HCT116 (cell line): ENCODE results near the gene TMEM81. TPM values are rescaled to one million over a fixed set of nuclear protein-coding genes. Genes with fewer than 3 reads are reported as not detected.

Experiments
- ATAC-seq: fragments of 200-7000 bp; cut with Tn5 transposase; 2 replicates; pipeline ENCODE4 v1.9.1; 2020; ENCODE audit warnings: mild to moderate bottlenecking, moderate library complexity
- BruUV-seq: library from RNA; stranded (reverse); fragments of 400-500 nt; replicated peaks from 2 replicates; lab custom pipeline; 2021; lab: Mats Ljungman, UMichigan
- CTCF ChIA-PET: fragments of 300-600 bp; sonication (Branson Sonifier 250); formaldehyde crosslinking; loops from one replicate; lab custom pipeline; 2021; ENCODE audit warnings: antibody characterized with exemption; lab: Charles Lee
- POLR2A ChIA-PET: fragments of 300-600, 350-600 bp; sonication (Branson Sonifier 250); formaldehyde crosslinking; loops from one replicate; lab custom pipeline; 2021; ENCODE audit warnings: antibody characterized with exemption; lab: Charles Lee
- RAD21 ChIA-PET, 2 experiments: fragments of 300-600 bp; sonication (Branson Sonifier 250); formaldehyde crosslinking; loops; one replicate each; lab custom pipeline; 2023; ENCODE audit warnings: low total read pairs in 2 of 2; ENCODE audit not compliant: uncharacterized antibody in 2 of 2, unreplicated experiment in 2 of 2, low non-redundant PET in 1 of 2; lab: Charles Lee
- DNase-seq: peaks from one replicate; pipeline ENCODE4 v3.0.0-alpha.2; 2010; ENCODE audit warnings: low read depth, low spot score
- H2AFZ ChIP-seq: fragments of 200-600 bp; shearing (Covaris generic), sonication (generic); 2 replicates; pipeline ENCODE4 v1.6.1; 2017; ENCODE audit warnings: low read depth, mixed run types, mixed read lengths, antibody characterized with exemption, low read length; ENCODE audit not compliant: poor library complexity, severe bottlenecking
- H3K27ac ChIP-seq: 2 replicates; pipeline ENCODE4 v1.5.1; 2012; ENCODE audit warnings: low read depth, low read length
- H3K27me3 ChIP-seq: fragments of 200-600 bp; sonication (generic); 2 replicates; pipeline ENCODE4 v1.6.1; 2016; ENCODE audit warnings: mixed run types, low read length, mixed read lengths; ENCODE audit not compliant: insufficient read depth
- H3K36me3 ChIP-seq, 2 experiments: fragments of 200-500 bp in 1 of 2; fragments of 200-600 bp in 1 of 2; sonication (Bioruptor generic) in 1 of 2; sonication (generic) in 1 of 2; 2 replicates each; pipeline versions ENCODE4 v1.5.1 to v1.6.1; 2014 to 2016; ENCODE audit warnings: low read length in 2 of 2, inconsistent platforms in 1 of 2, mixed read lengths in 1 of 2, mixed run types in 1 of 2; ENCODE audit not compliant: insufficient read depth in 2 of 2, control insufficient read depth in 1 of 2
- H3K4me1 ChIP-seq, 2 experiments: fragments of 200-600 bp in 1 of 2; sonication (generic) in 1 of 2; 2 replicates each; pipeline versions ENCODE4 v1.5.1 to v1.6.1; 2012 to 2017; ENCODE audit warnings: low read length in 2 of 2, inconsistent platforms in 1 of 2, mild to moderate bottlenecking in 1 of 2, mixed read lengths in 1 of 2, mixed run types in 1 of 2, moderate library complexity in 1 of 2; ENCODE audit not compliant: insufficient read depth in 2 of 2, control insufficient read depth in 1 of 2
- H3K4me2 ChIP-seq: fragments of 200-600 bp; sonication (generic); 2 replicates; pipeline ENCODE4 v1.6.1; 2017; ENCODE audit warnings: mixed run types, low read length, mixed read lengths
- H3K4me3 ChIP-seq, 2 experiments: fragments of 200-600 bp in 1 of 2; sonication (generic) in 1 of 2; replicated peaks in 1 of 2; 2 replicates each; pipeline ENCODE4 v1.5.1; 2011 to 2016; ENCODE audit warnings: low read length in 2 of 2, control low read depth in 1 of 2, low read depth in 1 of 2, mild to moderate bottlenecking in 1 of 2, mixed read lengths in 1 of 2, mixed run types in 1 of 2
- H3K79me2 ChIP-seq: fragments of 200-600 bp; sonication (generic); 2 replicates; pipeline ENCODE4 v1.6.1; 2017; ENCODE audit warnings: mild to moderate bottlenecking, mixed run types, low read length, moderate library complexity, mixed read lengths; ENCODE audit not compliant: insufficient read depth
- H3K9ac ChIP-seq: fragments of 200-600 bp; sonication (generic); 2 replicates; pipeline ENCODE4 v1.6.1; 2016; ENCODE audit warnings: low read length, mixed read lengths
- H3K9me2 ChIP-seq: fragments of 200-600 bp; sonication (generic), shearing (Covaris generic); 2 replicates; pipeline ENCODE4 v1.6.1; 2017; ENCODE audit warnings: mixed run types, mild to moderate bottlenecking, moderate library complexity; ENCODE audit not compliant: insufficient read depth
- H3K9me3 ChIP-seq, 2 experiments: fragments of 200-500 bp in 1 of 2; fragments of 200-600 bp in 1 of 2; sonication (Bioruptor generic) in 1 of 2; sonication (generic) in 1 of 2; 2 replicates each; pipeline ENCODE4 v1.6.1; 2014 to 2017; ENCODE audit warnings: low read length in 2 of 2, mixed read lengths in 2 of 2, inconsistent platforms in 1 of 2, low read depth in 1 of 2, mild to moderate bottlenecking in 1 of 2, mixed run types in 1 of 2, moderate library complexity in 1 of 2; ENCODE audit not compliant: control insufficient read depth in 1 of 2, insufficient read depth in 1 of 2
- H4K20me1 ChIP-seq: fragments of 200-600 bp; sonication (generic), shearing (Covaris generic); 2 replicates; pipeline ENCODE4 v1.6.1; 2017; ENCODE audit warnings: mixed run types, mild to moderate bottlenecking, moderate library complexity; ENCODE audit not compliant: insufficient read depth
- EGR1 ChIP-seq: IDR thresholded peaks from 2 replicates; pipeline ENCODE4 v1.6.1; 2012; ENCODE audit warnings: low read depth
- FOSL1 ChIP-seq: IDR thresholded peaks from 2 replicates; pipeline ENCODE4 v1.6.1; 2012; ENCODE audit warnings: low read depth
- RAD21 ChIP-seq: IDR thresholded peaks from 2 replicates; pipeline ENCODE4 v1.6.1; 2012; ENCODE audit warnings: low read depth, mild to moderate bottlenecking
- intact Hi-C: fragments of 100-400 bp; cut with micrococcal nuclease; formaldehyde crosslinking; loops from 2 replicates; pipeline ENCODE4 v1.10.0; 2022
- total RNA-seq: library from RNA; stranded (reverse); gene quantifications from one replicate; pipeline ENCODE4 v1.2.1, GENCODE V29; 2021; ENCODE audit not compliant: unreplicated experiment
- TF ChIP-seq, protein P1 (sequence below), 3 experiments: fragments of 200-600 bp in 1 of 3; sonication (generic) in 1 of 3; IDR thresholded peaks in 2 of 3; conservative IDR thresholded peaks in 1 of 3; 2 replicates each; pipeline ENCODE4 v1.5.1; 2012 to 2017; ENCODE audit warnings: low read depth in 2 of 3, low read length in 2 of 3, antibody characterized with exemption in 1 of 3, borderline replicate concordance in 1 of 3, control low read depth in 1 of 3, mild to moderate bottlenecking in 1 of 3, mixed read lengths in 1 of 3, mixed run types in 1 of 3, moderate library complexity in 1 of 3; ENCODE audit not compliant: insufficient read depth in 1 of 3
- TF ChIP-seq, protein P2 (sequence below): IDR thresholded peaks from 2 replicates; pipeline ENCODE4 v1.6.1; 2012

The TMEM81 gene
- total RNA-seq, 1 experiment from 2014 or later, result 4.9 TPM

DNA sequence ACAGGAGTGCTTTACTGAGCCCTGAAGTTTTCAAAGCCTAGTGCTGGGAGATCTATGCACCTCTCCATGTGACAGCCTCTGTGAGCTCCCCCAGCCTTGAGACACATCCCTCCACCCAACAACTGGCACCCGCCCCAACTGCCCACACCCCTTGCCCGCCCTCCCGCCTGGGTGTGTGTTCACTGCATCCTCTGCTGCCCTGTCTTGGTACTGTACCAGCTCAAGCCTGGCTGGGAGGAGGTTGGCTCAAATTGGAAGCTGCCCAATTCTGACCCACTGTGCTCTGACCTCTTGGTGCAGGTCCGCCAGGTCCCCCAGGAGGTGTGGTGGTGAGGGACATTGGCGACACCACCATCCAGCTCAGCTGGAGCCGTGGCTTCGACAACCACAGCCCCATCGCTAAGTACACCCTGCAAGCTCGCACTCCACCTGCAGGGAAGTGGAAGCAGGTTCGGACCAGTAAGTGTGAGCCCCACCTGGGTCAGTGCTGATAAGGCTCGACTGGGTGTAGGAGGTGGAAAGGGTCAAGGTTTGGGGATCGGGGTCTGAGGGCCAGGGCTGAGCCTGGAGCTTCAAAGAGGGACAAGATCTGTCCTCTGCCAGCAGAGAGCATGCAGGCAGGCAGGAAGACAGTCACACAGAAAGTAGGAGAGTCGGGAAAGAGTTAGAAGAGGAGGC, 18.0 kb downstream of the TMEM81 start:
- ChIA-PET RAD21 (interaction anchor here (1.1 to 1.3 kb wide), 2 partner anchors 77 kb away, joined by 6 to 8 read pairs; no protein-coding TSS in a partner anchor), POLR2A (no interaction called here), CTCF (interaction anchor here (0.8 to 2.2 kb wide), 4 partner anchors 10 to 259 kb away, joined by 3 to 14 read pairs (median 4); no protein-coding TSS in a partner anchor)
- no peaks in the 10 kb centered on the region for H3K79me2 ChIP-seq
- no peaks in the 10 kb centered on the region; a peak in 1 of 4 replicates for H3K4me1 ChIP-seq
- intact Hi-C loops, result no loop called here
- no peak overlapping the region for H2AFZ ChIP-seq
- no peak overlapping the region for H3K9ac ChIP-seq
- no peaks in the 10 kb centered on the region for H3K9me3 ChIP-seq
- no peaks in the 10 kb centered on the region for H3K9me2 ChIP-seq
- no peaks in the 10 kb centered on the region for H3K27me3 ChIP-seq
- H3K27ac ChIP-seq, result no peak overlapping the region
- no TSS peak for BruUV-seq
- peak; percentile 10 for DNase-seq
- no peaks in the 10 kb centered on the region for H3K36me3 ChIP-seq
- no peak overlapping the region for H3K4me3 ChIP-seq
- H3K4me2 ChIP-seq, result no peak overlapping the region
- peak; percentile 37; the same call in 1 of the 2 replicates for TF ChIP-seq RAD21
- TF ChIP-seq, protein P1, sequence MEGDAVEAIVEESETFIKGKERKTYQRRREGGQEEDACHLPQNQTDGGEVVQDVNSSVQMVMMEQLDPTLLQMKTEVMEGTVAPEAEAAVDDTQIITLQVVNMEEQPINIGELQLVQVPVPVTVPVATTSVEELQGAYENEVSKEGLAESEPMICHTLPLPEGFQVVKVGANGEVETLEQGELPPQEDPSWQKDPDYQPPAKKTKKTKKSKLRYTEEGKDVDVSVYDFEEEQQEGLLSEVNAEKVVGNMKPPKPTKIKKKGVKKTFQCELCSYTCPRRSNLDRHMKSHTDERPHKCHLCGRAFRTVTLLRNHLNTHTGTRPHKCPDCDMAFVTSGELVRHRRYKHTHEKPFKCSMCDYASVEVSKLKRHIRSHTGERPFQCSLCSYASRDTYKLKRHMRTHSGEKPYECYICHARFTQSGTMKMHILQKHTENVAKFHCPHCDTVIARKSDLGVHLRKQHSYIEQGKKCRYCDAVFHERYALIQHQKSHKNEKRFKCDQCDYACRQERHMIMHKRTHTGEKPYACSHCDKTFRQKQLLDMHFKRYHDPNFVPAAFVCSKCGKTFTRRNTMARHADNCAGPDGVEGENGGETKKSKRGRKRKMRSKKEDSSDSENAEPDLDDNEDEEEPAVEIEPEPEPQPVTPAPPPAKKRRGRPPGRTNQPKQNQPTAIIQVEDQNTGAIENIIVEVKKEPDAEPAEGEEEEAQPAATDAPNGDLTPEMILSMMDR (IDR thresholded peaks at IDR 0.05 in 2 of 3, conservative IDR thresholded peaks at IDR 0.05 in 1 of 3; ENCODE audit: borderline replicate concordance in 1 of 3, insufficient read depth in 1 of 3, low read depth in 2 of 3, low read length in 2 of 3), result peak; percentile 42 to 63 (median 48); a peak in 4 of 6 replicates
- no peak for TF ChIP-seq EGR1
- no peak for TF ChIP-seq FOSL1
- TF ChIP-seq, protein P2, sequence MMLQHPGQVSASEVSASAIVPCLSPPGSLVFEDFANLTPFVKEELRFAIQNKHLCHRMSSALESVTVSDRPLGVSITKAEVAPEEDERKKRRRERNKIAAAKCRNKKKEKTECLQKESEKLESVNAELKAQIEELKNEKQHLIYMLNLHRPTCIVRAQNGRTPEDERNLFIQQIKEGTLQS, result no peak
- peak; percentile 76 for ATAC-seq
- H4K20me1 ChIP-seq, result no peaks in the 10 kb centered on the region
